GM12874 (cell line): Measurements from ENCODE around the gene SLC11A1.

Experiments used
- CTCF ChIP-seq: IDR thresholded peaks from 2 replicates; pipeline ENCODE4 v1.5.1; 2011; ENCODE audit warnings: low read depth, mild to moderate bottlenecking, control low read depth, low read length, moderate library complexity; ENCODE audit not compliant: insufficient read depth

SLC11A1 gene

GRCh38 chr2:218395456-218395825 lies 13.4 kb downstream of the SLC11A1 start:
- no peak for TF ChIP-seq CTCF

- peak; percentile 81 for TF ChIP-seq CTCF
Measured at GRCh38 chr2:218395826-218396687, 14.0 kb downstream of the SLC11A1 start.

GRCh38 chr2:218396688-218397462 lies 14.8 kb downstream of the SLC11A1 start:
- no peak for TF ChIP-seq CTCF

- TF ChIP-seq CTCF: no peak
Measured at GRCh38 chr2:218397463-218397819, 15.4 kb downstream of the SLC11A1 start.

GRCh38 chr2:218397820-218398436 lies 15.9 kb downstream of the SLC11A1 start:
- 0 out of 2 replicates have a peak, but pooled peaks have one; percentile 0 for TF ChIP-seq CTCF

- TF ChIP-seq CTCF: 0 out of 2 replicates have a peak, but pooled peaks have one; percentile 0
Measured at GRCh38 chr2:218398437-218399390, 16.6 kb downstream of the SLC11A1 start.
